GM21529 (cell line): ENCODE results near the gene SH2D2A.
A peak's percentile ranks its signal among the peaks of the same experiment; 100 is the strongest.

Source experiments
- ATAC-seq: cut with Tn5 transposase; IDR thresholded peaks from one replicate; pipeline ENCODE4 v1.9.1; 2021; ENCODE audit not compliant: unreplicated experiment

The SH2D2A gene

GRCh38 chr1:156848461-156849150, 32.0 kb upstream of the SH2D2A start:
- ATAC-seq: no peak

- ATAC-seq: no peak
Observed at GRCh38 chr1:156847591-156848460, 31.2 kb upstream of the SH2D2A start.

GRCh38 chr1:156846643-156847042, 30.0 kb upstream of the SH2D2A start:
- ATAC-seq: no peak

- ATAC-seq: no peak
Observed at GRCh38 chr1:156845953-156846545, 29.4 kb upstream of the SH2D2A start.

GRCh38 chr1:156845055-156845952, 28.7 kb upstream of the SH2D2A start:
- no peak for ATAC-seq

- no peak for ATAC-seq
Observed at GRCh38 chr1:156844638-156845037, 28.0 kb upstream of the SH2D2A start.

- no peak for ATAC-seq
Observed at GRCh38 chr1:156844102-156844501, 27.5 kb upstream of the SH2D2A start.

GRCh38 chr1:156842618-156843300, 26.1 kb upstream of the SH2D2A start:
- ATAC-seq: no peak

GRCh38 chr1:156841295-156841855, 24.7 kb upstream of the SH2D2A start:
- ATAC-seq: no peak

GRCh38 chr1:156840898-156841279, 24.2 kb upstream of the SH2D2A start:
- no peak for ATAC-seq

- ATAC-seq: no peak
Observed at GRCh38 chr1:156840186-156840897, 23.7 kb upstream of the SH2D2A start.

GRCh38 chr1:156839426-156840109, 22.9 kb upstream of the SH2D2A start:
- no peak for ATAC-seq

GRCh38 chr1:156838972-156839371, 22.3 kb upstream of the SH2D2A start:
- ATAC-seq: no peak

- ATAC-seq: no peak
Observed at GRCh38 chr1:156836892-156837291, 20.2 kb upstream of the SH2D2A start.

- ATAC-seq: peak; percentile 83
Observed at GRCh38 chr1:156836041-156836654, 19.5 kb upstream of the SH2D2A start.

GRCh38 chr1:156834322-156834721, 17.7 kb upstream of the SH2D2A start:
- ATAC-seq: no peak

GRCh38 chr1:156833603-156834002, 17.0 kb upstream of the SH2D2A start:
- ATAC-seq: no peak

GRCh38 chr1:156832434-156832833, 15.8 kb upstream of the SH2D2A start:
- no peak for ATAC-seq
